NOMO-1 treated with dmso at 0.1 percent for 144 hours (cell line): ENCODE data around the gene CTBP2.

Experiments used
- DNase-seq: peaks from one replicate; lab custom pipeline; 2025; ENCODE audit not compliant: unreplicated experiment; lab: John Stamatoyannopoulos, UW

Gene CTBP2

DNA sequence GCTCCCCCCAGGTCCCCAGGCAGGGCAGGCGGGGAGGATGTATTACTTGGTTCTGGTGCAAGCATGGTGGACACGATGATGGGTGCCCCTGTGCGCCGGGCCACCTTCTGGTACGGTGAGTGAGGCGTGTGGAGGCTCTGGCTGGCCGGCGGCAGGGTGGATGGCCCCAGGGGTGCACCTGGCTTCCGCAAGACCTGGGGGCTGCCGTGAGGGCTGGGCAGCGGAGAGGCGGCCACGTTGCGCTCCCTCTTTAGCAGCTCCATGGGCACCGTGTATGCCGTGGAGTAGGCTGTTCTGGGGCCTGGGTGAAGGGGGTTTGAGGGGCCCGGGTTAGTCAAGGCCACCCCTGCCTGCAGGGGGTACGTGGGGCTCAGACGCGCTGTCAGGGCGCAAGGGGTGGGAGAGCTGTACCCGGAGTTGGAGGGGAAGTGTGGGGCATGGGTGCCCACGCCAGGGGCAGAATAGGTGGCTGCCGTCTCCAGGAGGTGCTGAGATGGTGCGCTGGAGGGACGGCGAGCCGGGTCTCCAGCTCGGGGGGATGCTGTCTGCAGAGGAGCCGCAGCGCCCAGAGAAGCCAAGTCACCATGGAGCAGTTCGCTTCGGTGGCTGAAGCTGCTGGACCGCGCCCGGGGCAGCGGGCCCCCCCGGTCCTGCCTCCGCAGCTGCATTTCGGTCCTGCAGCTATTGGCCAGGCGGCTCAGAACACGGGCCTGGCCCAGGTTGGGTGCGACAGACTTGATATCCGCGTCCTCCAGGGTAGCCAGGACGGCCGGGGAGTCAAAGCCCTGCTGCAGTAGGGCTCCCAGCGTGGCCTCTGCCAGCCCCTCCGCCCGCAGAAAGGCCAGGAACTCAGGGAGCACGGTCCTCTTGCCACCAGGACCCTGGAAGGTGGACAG, 134.1 kb downstream of the CTBP2 start:
- DNase-seq, result no peak

DNA sequence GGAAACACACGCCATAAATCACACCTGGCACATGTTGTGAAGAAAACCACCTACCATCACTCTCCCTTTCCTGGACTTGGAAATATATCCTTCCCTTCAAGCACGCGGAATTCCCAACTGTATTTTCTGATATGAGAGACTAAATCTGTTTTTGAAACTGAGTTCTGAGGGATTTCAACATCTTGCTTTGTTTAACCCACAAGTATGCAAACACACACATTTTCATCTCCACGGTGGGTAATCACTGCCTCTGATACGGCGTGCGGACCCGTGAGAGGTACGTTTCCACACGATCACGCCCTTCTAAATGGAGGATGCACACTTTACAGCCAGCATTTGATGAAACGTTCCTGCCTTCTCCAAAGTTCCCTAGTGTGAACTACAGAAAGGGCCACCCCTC, 135.0 kb downstream of the CTBP2 start:
- DNase-seq, result no peak

DNA sequence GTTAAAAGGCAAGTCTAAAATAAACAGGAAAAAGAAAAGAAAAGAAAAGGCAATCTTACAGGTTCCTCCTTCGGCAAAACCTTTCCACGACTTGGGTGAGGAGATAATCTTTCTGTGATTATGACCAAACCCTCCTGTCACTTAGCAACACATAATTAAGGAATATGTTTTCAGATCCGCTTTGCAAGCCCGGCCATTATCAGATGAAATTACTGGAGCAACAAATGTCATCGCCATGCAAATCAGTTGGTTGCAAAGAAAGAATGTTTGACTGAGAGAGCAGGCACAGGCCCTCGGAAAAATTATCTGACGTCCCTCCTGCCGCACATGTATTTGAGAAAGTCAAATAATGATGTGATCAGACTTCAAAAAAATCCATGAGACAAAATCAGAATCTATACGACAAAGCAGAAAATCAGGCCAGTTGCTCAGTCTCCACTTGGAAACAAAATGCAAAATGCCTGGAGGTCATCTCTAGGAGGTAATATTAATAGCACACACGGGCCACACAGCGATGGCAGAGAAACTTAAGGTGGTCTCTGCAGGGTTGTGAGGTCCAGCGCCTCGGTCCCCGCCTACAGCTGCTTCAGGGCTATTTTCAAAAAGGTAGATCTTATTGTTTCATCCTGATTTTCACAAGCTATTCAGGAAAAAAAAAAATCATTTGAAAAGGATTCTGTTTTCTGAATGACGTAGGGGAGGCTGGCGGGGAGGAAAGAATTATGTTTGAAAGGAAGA, 135.7 kb downstream of the CTBP2 start:
- DNase-seq, result no peak

DNA sequence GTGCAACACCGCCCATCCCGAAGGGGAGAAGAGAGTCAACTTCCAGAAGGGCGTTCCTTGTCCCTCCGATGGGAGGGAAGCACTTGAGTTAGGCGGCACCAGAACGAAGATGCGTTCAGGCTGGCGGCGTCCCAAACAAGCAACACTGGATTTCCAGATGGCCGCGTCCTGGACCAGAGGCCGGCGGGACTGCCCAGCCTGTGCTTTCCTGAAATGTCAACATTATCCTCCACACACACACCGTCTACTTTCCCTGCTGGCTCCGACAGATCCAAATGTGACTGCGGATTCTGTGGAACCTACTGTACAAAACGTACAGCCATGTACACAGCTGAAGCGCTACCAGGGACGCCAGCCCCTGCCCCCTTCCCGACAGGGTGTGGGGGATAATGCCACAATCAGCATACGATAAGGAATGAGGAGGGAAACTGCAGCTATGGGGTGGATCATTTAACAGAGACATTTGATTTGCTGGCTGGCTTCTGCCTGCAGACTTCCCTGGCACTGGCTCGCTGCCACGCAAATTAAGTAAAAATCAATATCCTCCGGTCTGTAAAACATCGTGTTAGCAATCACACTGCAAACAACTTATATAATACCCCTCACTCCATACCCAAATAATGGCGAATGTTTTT, 136.4 kb downstream of the CTBP2 start:
- no peak for DNase-seq

- no peak for DNase-seq
Observed at GRCh38 chr10:125023255-125023654, 137.1 kb downstream of the CTBP2 start.

DNA sequence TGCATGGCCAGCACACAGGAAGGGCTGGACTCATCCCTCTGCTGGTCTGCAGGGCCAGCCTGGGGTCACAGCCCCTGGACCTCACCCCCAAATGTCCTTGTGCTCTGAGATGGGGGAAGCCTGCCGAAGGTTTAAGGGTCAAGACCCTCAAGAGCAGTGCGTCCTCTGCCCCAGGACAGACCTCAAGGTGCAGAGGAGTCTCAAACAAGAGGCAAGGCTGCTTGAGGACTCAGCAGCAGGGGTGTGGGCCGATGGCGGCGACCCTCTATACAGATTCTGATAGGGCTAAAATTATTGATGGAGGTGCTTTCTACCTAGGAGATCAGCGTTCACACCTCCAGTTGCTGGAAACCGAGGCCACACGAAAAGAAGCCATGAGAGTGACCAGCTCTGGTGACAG, 137.7 kb downstream of the CTBP2 start:
- no peak for DNase-seq

DNA sequence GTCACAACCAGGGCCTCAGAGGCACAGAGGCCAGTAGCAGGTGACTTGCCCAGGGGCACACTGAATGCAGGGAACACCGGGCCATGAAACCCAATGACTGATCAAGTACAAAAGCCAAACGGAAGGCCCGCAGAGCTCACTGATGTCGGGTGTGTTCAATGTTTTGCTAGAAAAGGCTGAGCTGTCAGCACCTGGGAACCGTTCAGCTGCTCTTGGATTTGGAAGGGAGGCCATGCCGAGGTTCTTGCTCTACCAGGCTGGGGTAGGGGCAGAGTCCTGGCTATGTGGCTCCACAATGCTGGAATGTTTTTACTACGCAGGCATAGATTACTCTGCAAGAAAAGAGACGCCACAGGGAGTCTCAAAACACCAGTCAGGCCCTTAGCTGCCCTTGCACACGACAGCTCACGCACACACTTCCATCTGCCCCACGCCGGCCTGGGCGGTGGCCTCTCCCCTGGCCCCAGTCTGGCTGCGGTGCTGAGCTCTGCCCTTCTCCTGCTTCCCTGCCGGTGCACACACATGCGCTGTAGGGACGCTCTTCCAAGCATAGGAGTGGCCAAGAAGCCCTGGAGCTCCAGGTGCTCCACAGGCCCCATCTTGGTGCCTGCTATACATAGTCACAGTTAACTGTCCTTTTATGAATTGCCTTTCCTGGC, 138.5 kb downstream of the CTBP2 start:
- no peak for DNase-seq

GRCh38 chr10:125020871-125021270, 139.5 kb downstream of the CTBP2 start:
- no peak for DNase-seq

GRCh38 chr10:125020386-125020785, 140.0 kb downstream of the CTBP2 start:
- no peak for DNase-seq

- no peak for DNase-seq
Observed at GRCh38 chr10:125018576-125019143, 141.7 kb downstream of the CTBP2 start.

DNA sequence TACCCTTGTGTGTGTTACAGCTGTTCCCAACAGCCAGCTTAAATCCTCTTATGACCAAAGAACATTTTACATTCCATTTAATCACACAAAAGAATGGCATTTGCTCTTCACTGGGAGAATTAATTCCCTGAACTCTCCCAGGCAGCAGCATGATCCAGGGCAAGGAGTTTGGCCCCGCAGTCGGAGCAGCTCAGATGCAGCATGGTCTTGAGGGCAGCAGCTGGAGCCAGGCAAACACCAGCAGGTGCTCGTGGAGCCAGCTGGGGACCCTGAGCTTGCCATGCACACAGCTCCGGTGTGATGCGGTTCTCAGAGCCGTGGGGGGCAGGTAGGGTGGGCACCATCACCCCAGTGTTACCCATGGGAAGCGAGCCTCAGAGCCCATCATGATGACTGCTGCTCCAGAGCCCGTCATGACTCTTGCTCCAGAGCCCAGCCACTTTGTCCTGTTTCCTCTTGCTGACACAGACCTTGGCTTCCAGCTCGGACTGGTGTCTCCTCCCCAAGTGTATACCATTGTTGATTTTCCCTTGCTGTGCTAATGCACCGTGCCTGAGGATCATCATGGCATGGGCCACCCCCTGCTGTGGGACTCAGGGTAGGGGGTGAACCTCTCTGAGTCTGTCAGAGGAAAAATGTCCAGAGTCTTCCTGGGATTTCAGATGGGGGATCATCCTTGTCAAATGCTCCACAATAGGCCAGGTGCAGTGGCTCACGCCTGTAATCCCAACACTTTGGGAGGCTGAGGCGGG, 142.6 kb downstream of the CTBP2 start:
- no peak for DNase-seq

GRCh38 chr10:125016611-125017202, 143.7 kb downstream of the CTBP2 start:
- no peak for DNase-seq

- DNase-seq, result no peak
Observed at GRCh38 chr10:125016123-125016522, 144.2 kb downstream of the CTBP2 start.

DNA sequence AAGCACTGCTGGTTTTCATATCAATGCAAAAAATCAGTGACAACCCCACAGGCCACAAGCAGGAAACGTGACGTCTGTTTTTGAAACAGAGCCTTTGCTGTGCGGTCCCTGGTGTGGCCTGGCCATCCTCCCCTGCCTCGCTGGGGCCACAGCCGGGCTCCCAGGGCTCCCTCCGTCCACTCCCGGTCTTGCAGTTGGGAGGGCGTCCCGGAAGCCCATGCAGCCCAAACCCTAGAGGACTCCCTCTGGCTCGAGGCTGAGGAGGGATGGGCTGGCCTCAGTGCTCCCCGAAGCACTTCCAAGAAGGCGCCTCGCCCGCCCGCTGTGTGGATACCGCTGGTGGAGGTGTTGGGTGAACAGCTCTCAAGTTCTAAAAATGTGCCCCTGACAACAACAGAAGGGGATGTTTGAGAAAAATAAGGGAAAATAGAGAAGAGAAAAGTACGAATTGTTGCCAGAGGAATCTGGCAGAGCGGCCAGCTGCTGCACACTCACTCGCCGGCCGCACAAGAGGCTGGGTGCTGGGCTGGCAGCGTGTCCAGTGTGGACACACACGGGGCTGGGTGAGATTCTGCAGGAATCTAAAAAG, 144.9 kb downstream of the CTBP2 start:
- no peak for DNase-seq

DNA sequence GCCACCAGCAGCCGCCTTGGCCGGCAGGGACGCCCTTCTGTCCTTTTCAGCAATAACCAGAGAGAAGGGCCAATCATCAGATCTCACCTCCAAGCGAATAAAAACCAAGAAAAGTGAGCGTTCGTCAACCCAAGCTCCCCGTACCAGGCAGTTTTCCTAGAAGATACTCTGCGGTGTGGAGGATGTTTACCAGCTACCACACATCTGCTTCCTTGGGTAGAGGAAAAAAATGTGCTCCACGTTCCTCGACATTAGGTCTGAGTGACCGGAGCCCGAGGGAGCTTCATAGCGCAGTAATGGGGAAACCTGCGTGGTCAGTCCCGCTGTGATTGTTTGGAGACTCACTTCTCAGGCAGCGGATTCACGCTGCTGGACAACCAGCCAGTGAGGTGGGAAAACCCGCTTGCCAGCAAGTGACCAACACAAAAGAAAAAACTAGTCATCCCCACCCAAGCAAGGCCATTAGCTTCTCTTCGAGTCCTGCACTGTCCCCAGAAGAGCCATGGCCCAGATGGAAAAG, 145.5 kb downstream of the CTBP2 start:
- no peak for DNase-seq

DNA sequence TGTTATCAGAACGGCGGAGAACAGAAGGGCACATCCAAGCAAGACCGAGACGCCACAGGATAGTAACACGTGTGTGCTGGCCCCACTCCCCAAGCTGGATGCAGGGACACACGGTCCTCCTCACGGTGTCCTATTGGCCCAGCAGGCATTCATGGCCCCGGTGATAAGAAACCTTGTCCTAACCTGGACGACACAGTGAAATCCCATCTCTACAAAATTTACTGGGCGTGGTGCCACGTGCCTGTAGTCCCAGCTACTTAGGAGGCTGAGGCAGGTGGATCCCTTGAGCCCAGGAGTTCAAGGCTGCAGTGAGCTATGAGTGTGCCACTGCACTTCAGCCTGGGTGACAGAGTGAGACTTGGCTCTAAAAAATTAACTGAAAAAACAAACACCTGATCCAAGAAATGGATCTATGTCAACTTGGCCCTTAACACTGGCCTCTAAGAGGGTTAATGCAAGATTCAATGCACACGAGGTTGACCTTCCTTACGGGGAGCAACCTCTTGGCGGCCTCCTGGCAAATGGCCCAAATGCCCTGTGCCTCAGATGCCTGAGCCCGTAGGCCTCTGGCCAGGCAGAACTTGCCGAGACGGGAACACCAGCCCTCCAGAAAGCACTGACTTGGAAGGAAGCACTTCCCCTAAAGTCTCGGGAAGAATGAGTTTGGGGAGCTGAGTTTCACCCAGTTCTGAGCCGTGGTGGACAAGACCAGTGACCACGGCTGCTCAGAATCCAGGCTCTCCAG, 146.1 kb downstream of the CTBP2 start:
- no peak for DNase-seq

DNA sequence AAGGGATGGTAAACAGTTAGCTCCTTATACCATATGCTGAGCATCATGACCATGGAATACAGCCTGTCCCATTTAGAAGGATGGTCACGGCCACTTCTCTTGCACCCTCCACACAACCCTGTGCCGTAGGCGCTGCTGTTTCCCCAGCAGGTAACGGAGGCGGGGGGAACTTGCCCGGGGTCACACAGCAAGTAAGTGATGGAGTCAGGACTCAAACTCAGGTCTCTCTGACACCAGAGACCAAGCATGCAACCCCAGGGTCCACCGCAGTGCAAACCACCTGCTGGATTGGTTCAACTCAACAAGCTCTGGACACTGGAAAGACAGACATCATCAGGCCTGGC, 146.9 kb downstream of the CTBP2 start:
- DNase-seq, result no peak

DNA sequence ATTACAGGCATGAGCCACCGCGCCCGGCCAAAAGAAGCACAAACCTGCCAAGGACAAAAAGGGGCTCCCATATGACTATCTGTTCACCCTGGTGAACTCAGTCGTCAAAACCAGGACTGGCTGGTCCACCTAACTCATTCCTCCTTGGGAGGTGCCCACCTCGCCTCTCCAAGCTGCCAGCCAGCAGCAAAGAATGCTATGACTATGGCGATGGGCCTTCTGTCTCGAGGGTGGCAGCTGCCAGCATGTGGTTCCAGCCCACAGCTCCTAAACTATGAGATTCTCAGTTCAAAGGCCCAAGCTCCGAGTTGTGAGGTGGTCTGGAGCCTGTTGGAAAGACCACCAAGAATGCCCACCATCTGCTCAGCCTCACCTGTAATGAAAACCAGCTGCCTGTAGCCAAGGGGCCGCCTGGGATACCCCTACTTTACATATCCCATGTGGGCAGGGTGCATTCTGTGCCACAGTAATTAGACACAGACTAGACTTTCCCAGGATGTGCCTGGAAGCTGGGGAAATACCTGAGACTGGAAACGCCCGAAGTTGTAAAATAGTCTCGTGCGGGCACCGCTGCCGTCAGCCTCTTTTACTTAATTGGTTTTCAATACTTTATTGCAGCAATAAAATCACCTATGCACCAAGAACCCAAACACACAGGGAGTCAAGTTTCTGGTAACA, 147.4 kb downstream of the CTBP2 start:
- no peak for DNase-seq
